Osteoblast (primary cell): Measurements from ENCODE around the gene MYOZ3. TPM values are rescaled to one million over a fixed set of nuclear protein-coding genes. Genes with fewer than 3 reads are reported as not detected.

Experiments used
- DNase-seq: peaks from one replicate; pipeline ENCODE4 v3.0.0; 2011; ENCODE audit warnings: low spot score, mixed read lengths; ENCODE audit not compliant: insufficient read length; ENCODE audit errors: missing footprints
- H2AFZ ChIP-seq: 2 replicates; pipeline ENCODE4 v1.6.0; 2011; ENCODE audit warnings: mild to moderate bottlenecking, low read length
- H3K27ac ChIP-seq: 2 replicates; pipeline ENCODE4 v1.5.1; 2011; ENCODE audit warnings: mild to moderate bottlenecking, low read depth, low read length, moderate library complexity
- H3K27me3 ChIP-seq: 2 replicates; pipeline ENCODE4 v1.6.0; 2012; ENCODE audit warnings: mild to moderate bottlenecking, control low read depth, inconsistent platforms, low read length, moderate library complexity; ENCODE audit not compliant: insufficient read depth
- H3K36me3 ChIP-seq: 2 replicates; pipeline ENCODE4 v1.5.1; 2011; ENCODE audit warnings: mild to moderate bottlenecking, low read length, control low read depth, moderate library complexity; ENCODE audit not compliant: insufficient read depth
- H3K4me1 ChIP-seq: 2 replicates; pipeline ENCODE4 v1.5.1; 2011; ENCODE audit warnings: mild to moderate bottlenecking, low read length, control low read depth, moderate library complexity; ENCODE audit not compliant: insufficient read depth
- H3K4me2 ChIP-seq: 2 replicates; pipeline ENCODE4 v1.6.0; 2011; ENCODE audit warnings: mild to moderate bottlenecking, low read length; ENCODE audit not compliant: insufficient read depth
- H3K4me3 ChIP-seq: fragments of 200-600 bp; sonication (generic); 3 replicates; pipeline ENCODE4 v1.5.1; 2012; ENCODE audit warnings: mild to moderate bottlenecking, low read length, inconsistent platforms; ENCODE audit not compliant: insufficient read depth
- H3K79me2 ChIP-seq: 2 replicates; pipeline ENCODE4 v1.6.0; 2012; ENCODE audit warnings: mild to moderate bottlenecking, low read length, control low read depth, inconsistent platforms; ENCODE audit not compliant: insufficient read depth
- H3K9me3 ChIP-seq: 2 replicates; pipeline ENCODE4 v1.5.1; 2011; ENCODE audit warnings: low read depth, low read length, control low read depth
- H4K20me1 ChIP-seq: 2 replicates; pipeline ENCODE4 v1.6.0; 2012; ENCODE audit warnings: mild to moderate bottlenecking, low read length, control low read depth; ENCODE audit not compliant: insufficient read depth
- CTCF ChIP-seq: IDR thresholded peaks from 2 replicates; pipeline ENCODE4 v1.5.1; 2011; ENCODE audit warnings: mild to moderate bottlenecking, low read depth, low read length, moderate library complexity; ENCODE audit errors: extremely low read depth
- total RNA-seq: library from RNA; depleted of rRNA; stranded (reverse); fragments of >200 nt; gene quantifications from 2 replicates; pipeline ENCODE4 v1.2.3, GENCODE V29; 2012

MYOZ3 gene
- total RNA-seq, 1 donor = under 0.01 TPM

- Histone ChIP-seq H3K4me1 (peaks cover 18% of the 10 kb centered on the region), H3K36me3 (peaks cover 38% of the 10 kb centered on the region), H4K20me1 (peaks cover 17% of the 10 kb centered on the region), H2AFZ (no peak overlapping the region), H3K79me2 (peaks cover 27% of the 10 kb centered on the region), H3K4me3 (peak overlapping the region; percentile 98), H3K9me3 (no peaks in the 10 kb centered on the region), H3K27me3 (no peaks in the 10 kb centered on the region), H3K4me2 (peak overlapping the region; percentile 82), H3K27ac (peak overlapping the region; percentile 92)
- TF ChIP-seq CTCF = no peak
- no peak for DNase-seq
Measured at GRCh38 chr5:150700246-150700593, 39.2 kb downstream of the MYOZ3 start.

GRCh38 chr5:150700594-150701377 is 39.7 kb downstream of the MYOZ3 start, which contains the start of gene RBM22:
Gene RBM22, minus strand, starts transcription at chr5:150701062. Its CDS starts 77 bp downstream, at chr5:150700985.
- Histone ChIP-seq H3K27me3 (no peaks in the 10 kb centered on the region), H2AFZ (peak within 1 kb of the TSS; percentile 97), H3K4me3 (peak within 1 kb of the TSS; percentile 98), H4K20me1 (peaks cover 12% of the 10 kb centered on the region), H3K36me3 (peaks cover 32% of the 10 kb centered on the region), H3K27ac (peak within 1 kb of the TSS; percentile 92), H3K4me2 (peak within 1 kb of the TSS; percentile 82), H3K79me2 (peaks cover 27% of the 10 kb centered on the region), H3K4me1 (peaks cover 17% of the 10 kb centered on the region), H3K9me3 (no peaks in the 10 kb centered on the region)
- TF ChIP-seq CTCF = peak; percentile 55
- DNase-seq = peak; percentile 84

GRCh38 chr5:150703762-150704161 is 42.7 kb downstream of the MYOZ3 start:
- no peak for TF ChIP-seq CTCF
- Histone ChIP-seq H3K27me3 (no peaks in the 10 kb centered on the region), H3K36me3 (peaks cover 12% of the 10 kb centered on the region), H3K4me2 (no peak overlapping the region), H2AFZ (no peak overlapping the region), H4K20me1 (peaks cover 6% of the 10 kb centered on the region), H3K9me3 (no peaks in the 10 kb centered on the region), H3K27ac (no peak overlapping the region), H3K79me2 (peaks cover 21% of the 10 kb centered on the region), H3K4me1 (peaks cover 17% of the 10 kb centered on the region), H3K4me3 (no peak overlapping the region)
- no peak for DNase-seq

- no peak for TF ChIP-seq CTCF
- H3K9me3 ChIP-seq = no peaks in the 10 kb centered on the region
- H3K4me1 ChIP-seq = no peaks in the 10 kb centered on the region
- H2AFZ ChIP-seq = no peak overlapping the region
- no peaks in the 10 kb centered on the region for H3K27me3 ChIP-seq
- H3K27ac ChIP-seq = no peak overlapping the region
- no peak overlapping the region for H3K4me2 ChIP-seq
- H3K4me3 ChIP-seq = no peak overlapping the region
- peaks cover 40% of the 10 kb centered on the region for H3K36me3 ChIP-seq
- no peak for DNase-seq
- H4K20me1 ChIP-seq = no peaks in the 10 kb centered on the region
- H3K79me2 ChIP-seq = no peaks in the 10 kb centered on the region
Measured at GRCh38 chr5:150706776-150707390, 45.8 kb downstream of the MYOZ3 start.
